ENCODE data around the gene DCST2.

The DCST2 gene

GRCh38 chr1:155033524-155033923, at the start of gene DCST2, which contains the start of gene DCST1:
DCST2 (minus strand) TSS chr1:155033781; CDS start chr1:155033701, 80 bp downstream.
DCST1 (plus strand) TSS chr1:155033824; CDS start chr1:155034037, 213 bp downstream.
- DNase-seq: no peak

GRCh38 chr1:155083052-155083541, 49.5 kb upstream of the DCST2 start:
- no peak for DNase-seq

GRCh38 chr1:155082301-155083051, 48.9 kb upstream of the DCST2 start:
- no peak for DNase-seq

- no peak for DNase-seq
Measured at GRCh38 chr1:155081472-155082300, 48.1 kb upstream of the DCST2 start.

- DNase-seq: peak; percentile 35
Measured at GRCh38 chr1:155080312-155081228, 47.0 kb upstream of the DCST2 start.

- DNase-seq: no peak
Measured at GRCh38 chr1:155079487-155080311, 46.1 kb upstream of the DCST2 start.

GRCh38 chr1:155079210-155079486, 45.6 kb upstream of the DCST2 start:
- no peak for DNase-seq

GRCh38 chr1:155078469-155079209, 45.1 kb upstream of the DCST2 start, which contains the start of gene EFNA3:
EFNA3 (plus strand) TSS chr1:155078837; CDS start chr1:155078942, 105 bp downstream.
- no peak for DNase-seq

- DNase-seq: no peak
Measured at GRCh38 chr1:155077758-155078445, 44.3 kb upstream of the DCST2 start.

GRCh38 chr1:155077346-155077745, 43.8 kb upstream of the DCST2 start:
- DNase-seq: no peak

- DNase-seq: no peak
Measured at GRCh38 chr1:155076371-155076770, 42.8 kb upstream of the DCST2 start.

- peak; percentile 55 for DNase-seq
Measured at GRCh38 chr1:155075535-155075934, 42.0 kb upstream of the DCST2 start.

GRCh38 chr1:155073377-155074242, 40.0 kb upstream of the DCST2 start:
- DNase-seq: no peak

- no peak for DNase-seq
Measured at GRCh38 chr1:155072531-155073289, 39.1 kb upstream of the DCST2 start.

GRCh38 chr1:155071701-155072100, 38.1 kb upstream of the DCST2 start:
- peak; percentile 24 for DNase-seq

- peak; percentile 82 for DNase-seq
Measured at GRCh38 chr1:155070721-155071569, 37.4 kb upstream of the DCST2 start.

GRCh38 chr1:155070158-155070621, 36.6 kb upstream of the DCST2 start:
- DNase-seq: peak; percentile 60

Data from NCI-H510A treated with DMSO at 0.1 percent for 48 hours (cell line).